ENCODE data around the gene ANKS1B. TPM values are rescaled to one million over a fixed set of nuclear protein-coding genes. Genes with fewer than 3 reads are reported as not detected.
"Not testable (repeated sequence)": the region's sequence is repeated elsewhere in the genome, so short reads cannot be mapped to it uniquely, and the experiment has no call there.

The ANKS1B gene
- total RNA-seq, 6 experiments from 2014 or later, result 0.31 to 0.66 (median 0.37) TPM

- no peak for DNase-seq
- no peak for TF ChIP-seq CTCF (IDR thresholded peaks at IDR 0.05)
- H3K9me3 Mint-ChIP-seq, result peaks cover 16% of the 10 kb centered on the region
- H3K4me3 Mint-ChIP-seq, result no peak overlapping the region
- H3K27me3 Mint-ChIP-seq (ENCODE audit: insufficient read depth), result no peaks in the 10 kb centered on the region
- no peak overlapping the region for H3K27ac Mint-ChIP-seq
- no peaks in the 10 kb centered on the region for H3K4me1 Mint-ChIP-seq (ENCODE audit: low read depth)
- H3K36me3 Mint-ChIP-seq (ENCODE audit: low read depth), result no peaks in the 10 kb centered on the region
Observed at GRCh38 chr12:99330216-99330615, 654.5 kb downstream of the ANKS1B start.

GRCh38 chr12:99321210-99321609, 663.5 kb downstream of the ANKS1B start:
- H3K27ac Mint-ChIP-seq; H3K27me3 Mint-ChIP-seq (ENCODE audit: insufficient read depth); H3K4me3 Mint-ChIP-seq; H3K36me3 Mint-ChIP-seq (ENCODE audit: low read depth); H3K4me1 Mint-ChIP-seq (ENCODE audit: low read depth); DNase-seq: not testable (repeated sequence)
- peaks cover 67% of the 10 kb centered on the region for H3K9me3 Mint-ChIP-seq

GRCh38 chr12:99311373-99311772, 673.4 kb downstream of the ANKS1B start:
- H3K27ac Mint-ChIP-seq, result no peak overlapping the region
- no peaks in the 10 kb centered on the region; the same call in 1 of the 2 replicates for H3K27me3 Mint-ChIP-seq (ENCODE audit: insufficient read depth)
- no peaks in the 10 kb centered on the region for H3K36me3 Mint-ChIP-seq (ENCODE audit: low read depth)
- H3K4me1 Mint-ChIP-seq (ENCODE audit: low read depth), result no peaks in the 10 kb centered on the region
- peaks cover 45% of the 10 kb centered on the region for H3K9me3 Mint-ChIP-seq
- TF ChIP-seq CTCF (IDR thresholded peaks at IDR 0.05), result no peak
- H3K4me3 Mint-ChIP-seq, result no peak overlapping the region
- no peak for DNase-seq

- peaks cover 46% of the 10 kb centered on the region for H3K9me3 Mint-ChIP-seq
- no peak for TF ChIP-seq CTCF (IDR thresholded peaks at IDR 0.05)
- no peak overlapping the region for H3K27ac Mint-ChIP-seq
- no peak for DNase-seq
- H3K4me3 Mint-ChIP-seq, result no peak overlapping the region
- H3K36me3 Mint-ChIP-seq (ENCODE audit: low read depth), result peaks cover 2% of the 10 kb centered on the region; the same call in 1 of the 2 replicates
- no peaks in the 10 kb centered on the region; the same call in none of the 2 replicates for H3K27me3 Mint-ChIP-seq (ENCODE audit: insufficient read depth)
- H3K4me1 Mint-ChIP-seq (ENCODE audit: low read depth), result no peaks in the 10 kb centered on the region
Observed at GRCh38 chr12:99309812-99310211, 674.9 kb downstream of the ANKS1B start.

GRCh38 chr12:99302874-99303273, 681.9 kb downstream of the ANKS1B start:
- H3K4me1 Mint-ChIP-seq (ENCODE audit: low read depth), result no peaks in the 10 kb centered on the region

GRCh38 chr12:99287136-99287535, 697.6 kb downstream of the ANKS1B start:
- TF ChIP-seq CTCF (IDR thresholded peaks at IDR 0.05), result no peak
- peaks cover 57% of the 10 kb centered on the region for H3K9me3 Mint-ChIP-seq
- no peaks in the 10 kb centered on the region for H3K36me3 Mint-ChIP-seq (ENCODE audit: low read depth)
- H3K27ac Mint-ChIP-seq, result no peak overlapping the region
- H3K4me1 Mint-ChIP-seq (ENCODE audit: low read depth), result no peaks in the 10 kb centered on the region
- no peaks in the 10 kb centered on the region; the same call in 1 of the 2 replicates for H3K27me3 Mint-ChIP-seq (ENCODE audit: insufficient read depth)
- DNase-seq, result no peak
- no peak overlapping the region for H3K4me3 Mint-ChIP-seq

More at GRCh38 chr12:99302874-99303273, 681.9 kb downstream of the ANKS1B start:
- no peak overlapping the region for H3K27ac Mint-ChIP-seq
- peaks cover 31% of the 10 kb centered on the region for H3K9me3 Mint-ChIP-seq
- H3K4me3 Mint-ChIP-seq, result no peak overlapping the region
- H3K27me3 Mint-ChIP-seq (ENCODE audit: insufficient read depth), result no peaks in the 10 kb centered on the region; the same call in 1 of the 2 replicates
- no peak for TF ChIP-seq CTCF (IDR thresholded peaks at IDR 0.05)
- no peak for DNase-seq
- H3K36me3 Mint-ChIP-seq (ENCODE audit: low read depth), result peaks cover 4% of the 10 kb centered on the region; the same call in 1 of the 2 replicates
